Embryonic facial prominence (tissue), 1 donor: ENCODE measurements around the gene ITM2B.

Experiments
- DNase-seq: peaks from one replicate; pipeline ENCODE4 v3.0.0-alpha.2; 2016; ENCODE audit errors: extremely low spot score

The ITM2B gene

GRCh38 chr13:48304143-48304876 is 71.3 kb downstream of the ITM2B start:
- DNase-seq: peak; percentile 31

GRCh38 chr13:48311223-48311622 is 78.2 kb downstream of the ITM2B start:
- DNase-seq: no peak

GRCh38 chr13:48315969-48316650 is 83.1 kb downstream of the ITM2B start:
- no peak for DNase-seq

- no peak for DNase-seq
Observed at GRCh38 chr13:48316826-48317510, 84.0 kb downstream of the ITM2B start.

- DNase-seq: no peak
Observed at GRCh38 chr13:48317511-48318376, 84.7 kb downstream of the ITM2B start.

GRCh38 chr13:48318377-48318811 is 85.4 kb downstream of the ITM2B start:
- DNase-seq: no peak

- no peak for DNase-seq
Observed at GRCh38 chr13:48318821-48319511, 86.0 kb downstream of the ITM2B start.
